ENCODE data around the gene ATXN2. TPM values are rescaled to one million over a fixed set of nuclear protein-coding genes. Genes with fewer than 3 reads are reported as not detected.

ATXN2 gene
- total RNA-seq, 1 donor from 2014 or later = 66.8 TPM

DNA sequence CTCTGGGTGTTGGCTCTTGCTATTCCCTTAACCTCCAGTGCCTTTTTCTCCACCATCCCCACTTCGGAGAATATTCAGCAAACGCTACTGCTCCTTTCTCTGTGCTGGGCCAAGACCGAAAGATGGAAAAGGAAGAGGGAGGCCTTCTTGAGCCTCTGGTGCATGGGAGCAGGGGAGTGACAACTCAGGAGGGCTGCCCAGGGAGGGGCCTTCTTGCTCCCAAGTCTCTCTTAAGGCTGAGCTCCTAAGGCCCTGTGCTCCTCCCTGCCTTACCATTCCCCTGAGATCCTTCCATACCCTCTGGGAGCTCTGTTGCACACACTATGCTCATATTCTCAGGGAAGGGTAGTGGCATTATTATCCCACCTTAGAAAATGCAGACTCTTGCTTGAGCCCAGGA is 158.5 kb downstream of the ATXN2 start:
- peaks cover 5% of the 10 kb centered on the region for H3K36me3 Mint-ChIP-seq (ENCODE audit: low read depth)
- no peak for TF ChIP-seq CTCF (IDR thresholded peaks at IDR 0.05)
- H3K27ac Mint-ChIP-seq (ENCODE audit: unreplicated experiment) = peak overlapping the region; percentile 20
- H3K4me1 Mint-ChIP-seq (ENCODE audit: low read depth) = peaks cover 49% of the 10 kb centered on the region
- H3K4me3 Mint-ChIP-seq (ENCODE audit: unreplicated experiment) = no peak overlapping the region
- H3K27me3 Mint-ChIP-seq (ENCODE audit: low read depth) = no peaks in the 10 kb centered on the region
- DNase-seq (ENCODE audit: low spot score) = no peak
- H3K9me3 Mint-ChIP-seq (ENCODE audit: low read depth) = no peaks in the 10 kb centered on the region

GRCh38 chr12:111440152-111440551 is 159.0 kb downstream of the ATXN2 start:
- H3K4me1 Mint-ChIP-seq (ENCODE audit: low read depth) = peaks cover 51% of the 10 kb centered on the region
- H3K27ac Mint-ChIP-seq (ENCODE audit: unreplicated experiment) = peak overlapping the region; percentile 20

DNA sequence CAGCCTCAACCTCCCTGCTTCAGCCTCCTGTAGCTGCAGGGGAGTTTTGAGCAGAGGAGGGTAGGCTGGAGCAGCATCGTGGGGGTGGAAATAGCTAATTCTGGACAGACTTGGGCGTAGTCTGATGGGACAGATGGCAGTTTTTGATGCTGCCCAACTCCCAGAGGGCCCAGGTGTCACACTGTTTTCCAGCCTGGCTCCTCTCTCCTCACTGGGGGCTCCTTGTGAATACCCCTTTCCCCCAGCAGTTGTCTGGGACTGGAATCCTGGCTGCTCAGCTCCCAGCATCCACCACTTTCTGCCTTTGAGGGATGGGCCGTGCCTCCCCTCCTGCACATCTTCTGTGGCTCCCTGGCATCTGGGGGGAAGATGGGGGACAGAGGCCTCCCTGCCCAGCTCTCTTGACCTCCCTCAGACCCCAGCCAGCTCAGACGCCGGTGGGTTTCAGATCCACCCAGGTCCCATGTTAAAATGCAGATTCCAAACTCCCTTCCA is 159.4 kb downstream of the ATXN2 start:
- H3K4me1 Mint-ChIP-seq (ENCODE audit: low read depth) = peaks cover 51% of the 10 kb centered on the region
- no peak for TF ChIP-seq CTCF (IDR thresholded peaks at IDR 0.05)
- no peaks in the 10 kb centered on the region for H3K9me3 Mint-ChIP-seq (ENCODE audit: low read depth)
- no peak for DNase-seq (ENCODE audit: low spot score)
- peak overlapping the region; percentile 1 for H3K27ac Mint-ChIP-seq (ENCODE audit: unreplicated experiment)
- H3K27me3 Mint-ChIP-seq (ENCODE audit: low read depth) = no peaks in the 10 kb centered on the region
- no peak overlapping the region for H3K4me3 Mint-ChIP-seq (ENCODE audit: unreplicated experiment)
- H3K36me3 Mint-ChIP-seq (ENCODE audit: low read depth) = peaks cover 5% of the 10 kb centered on the region

More at GRCh38 chr12:111440152-111440551, 159.0 kb downstream of the ATXN2 start:
- H3K9me3 Mint-ChIP-seq (ENCODE audit: low read depth) = no peaks in the 10 kb centered on the region
- no peaks in the 10 kb centered on the region for H3K27me3 Mint-ChIP-seq (ENCODE audit: low read depth)
- no peak for TF ChIP-seq CTCF (IDR thresholded peaks at IDR 0.05)
- DNase-seq (ENCODE audit: low spot score) = no peak
- H3K36me3 Mint-ChIP-seq (ENCODE audit: low read depth) = peaks cover 5% of the 10 kb centered on the region
- no peak overlapping the region for H3K4me3 Mint-ChIP-seq (ENCODE audit: unreplicated experiment)

- Mint-ChIP-seq H3K9me3 (ENCODE audit: low read depth) (no peaks in the 10 kb centered on the region), H3K4me3 (ENCODE audit: unreplicated experiment) (no peak overlapping the region), H3K36me3 (ENCODE audit: low read depth) (peaks cover 5% of the 10 kb centered on the region), H3K27ac (ENCODE audit: unreplicated experiment) (peak overlapping the region; percentile 68), H3K4me1 (ENCODE audit: low read depth) (peaks cover 56% of the 10 kb centered on the region), H3K27me3 (ENCODE audit: low read depth) (no peaks in the 10 kb centered on the region)
- no peak for DNase-seq (ENCODE audit: low spot score)
- no peak for TF ChIP-seq CTCF (IDR thresholded peaks at IDR 0.05)
Observed at GRCh38 chr12:111438481-111438880, 160.6 kb downstream of the ATXN2 start.

DNA sequence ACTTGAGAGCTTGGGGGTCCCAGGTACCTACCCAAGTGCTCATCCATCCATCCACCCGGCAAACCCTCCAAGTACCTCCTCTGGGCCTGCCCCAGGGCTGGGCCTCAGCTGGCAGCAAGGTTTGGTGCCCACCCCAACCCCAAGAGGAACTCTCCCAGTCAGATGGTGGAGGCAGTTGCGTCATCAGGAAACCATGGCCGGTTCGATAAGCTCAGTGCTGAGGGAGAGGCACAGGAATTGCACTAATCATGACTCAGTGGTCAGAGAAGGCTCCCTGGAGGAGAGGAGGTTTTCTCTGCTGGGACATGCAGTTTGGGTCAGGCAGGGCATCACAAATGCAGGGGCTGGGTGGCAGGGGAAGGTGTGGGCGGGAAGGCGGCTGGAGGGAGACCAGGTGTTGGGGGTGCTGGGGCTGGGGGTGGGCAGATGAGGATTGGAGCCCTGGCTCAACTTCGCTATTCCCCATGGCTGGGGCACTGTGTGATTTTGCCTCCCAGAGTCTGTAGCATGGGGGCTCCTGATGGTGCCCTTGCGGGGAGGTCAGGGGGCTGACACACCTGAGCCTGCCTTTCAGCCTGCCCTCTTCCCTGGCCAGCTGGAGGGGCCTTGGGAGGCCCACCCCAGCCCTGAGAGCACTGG is 161.2 kb downstream of the ATXN2 start:
- H3K27me3 Mint-ChIP-seq (ENCODE audit: low read depth) = no peaks in the 10 kb centered on the region
- no peak overlapping the region for H3K4me3 Mint-ChIP-seq (ENCODE audit: unreplicated experiment)
- no peaks in the 10 kb centered on the region for H3K9me3 Mint-ChIP-seq (ENCODE audit: low read depth)
- no peak for TF ChIP-seq CTCF (IDR thresholded peaks at IDR 0.05)
- peaks cover 2% of the 10 kb centered on the region for H3K36me3 Mint-ChIP-seq (ENCODE audit: low read depth)
- peaks cover 52% of the 10 kb centered on the region for H3K4me1 Mint-ChIP-seq (ENCODE audit: low read depth)
- H3K27ac Mint-ChIP-seq (ENCODE audit: unreplicated experiment) = peak overlapping the region; percentile 68
- no peak for DNase-seq (ENCODE audit: low spot score)

All from chondrocyte (in vitro differentiated cells).